K562 (cell line): ENCODE measurements around the gene TMEM181. TPM values are rescaled to one million over a fixed set of nuclear protein-coding genes. Genes with fewer than 3 reads are reported as not detected.
A peak's percentile ranks its signal among the peaks of the same experiment; 100 is the strongest.

Experiments
- CUX1 ChIP-seq: fragments of 200-800 bp; sonication (Bioruptor generic); IDR thresholded peaks from 2 replicates; pipeline ENCODE4 v1.6.1; 2016; ENCODE audit warnings: missing genetic modification characterization, missing compliant biosample characterization
- E2F1 ChIP-seq: sonication (generic); formaldehyde crosslinking; IDR thresholded peaks from 2 replicates; pipeline ENCODE4 v1.8.1; 2023; ENCODE audit warnings: mild to moderate bottlenecking, missing genetic modification reagents, moderate library complexity
- ESRRA ChIP-seq: fragments of 450-650 bp; IDR thresholded peaks from 2 replicates; pipeline ENCODE4 v1.6.1; 2014; ENCODE audit warnings: low read depth, mild to moderate bottlenecking, moderate library complexity, borderline replicate concordance
- FOXP4 ChIP-seq: sonication (generic); formaldehyde crosslinking; IDR thresholded peaks from 2 replicates; pipeline ENCODE4 v1.8.0; 2022; ENCODE audit warnings: mild to moderate bottlenecking, missing genetic modification reagents, borderline replicate concordance
- HNRNPUL1 ChIP-seq: fragments of 200-400 bp; formaldehyde crosslinking; IDR thresholded peaks from 2 replicates; pipeline ENCODE4 v1.6.1; 2017; ENCODE audit warnings: low read length
- ID3 ChIP-seq, 2 experiments: fragments of 250-450 bp in 1 of 2; fragments of 450-650 bp in 1 of 2; sonication (Bioruptor Pico) in 1 of 2; IDR thresholded peaks; 2 replicates each; pipeline versions ENCODE4 v1.6.1 to v1.8.0; 2016 to 2021; ENCODE audit warnings: mild to moderate bottlenecking in 2 of 2, moderate library complexity in 2 of 2, missing compliant biosample characterization in 1 of 2, missing genetic modification characterization in 1 of 2
- KLF1 ChIP-seq: fragments of 450-650 bp; IDR thresholded peaks from 2 replicates; pipeline ENCODE4 v1.6.1; 2016; ENCODE audit warnings: missing genetic modification characterization, missing compliant biosample characterization
- PRMT5 ChIP-seq: sonication (generic); formaldehyde crosslinking; IDR thresholded peaks from 2 replicates; pipeline ENCODE4 v1.5.0; 2020; ENCODE audit warnings: missing genetic modification reagents
- RNF2 ChIP-seq: sonication (generic); IDR thresholded peaks from 2 replicates; pipeline ENCODE4 v1.6.1; 2016
- YY1 ChIP-seq, 3 experiments: IDR thresholded peaks; 2 replicates each; pipeline ENCODE4 v1.6.1; 2011; ENCODE audit warnings: low read length in 2 of 3, mild to moderate bottlenecking in 2 of 3, moderate library complexity in 2 of 3, borderline replicate concordance in 1 of 3, control low read depth in 1 of 3, low read depth in 1 of 3; ENCODE audit not compliant: insufficient read depth in 3 of 3, insufficient replicate concordance in 2 of 3, control insufficient read depth in 1 of 3, insufficient read length in 1 of 3; ENCODE audit errors: extremely low read depth in 1 of 3
- ZFX ChIP-seq: sonication (generic); formaldehyde crosslinking; IDR thresholded peaks from 2 replicates; pipeline ENCODE4 v1.8.0; 2022; ENCODE audit warnings: mild to moderate bottlenecking, missing genetic modification reagents, moderate library complexity
- ZNF518B ChIP-seq: fragments of 250-450 bp; sonication (Bioruptor Pico); IDR thresholded peaks from 2 replicates; pipeline ENCODE4 v1.5.0; 2021; ENCODE audit warnings: mild to moderate bottlenecking, moderate library complexity
- polyA plus RNA-seq, 8 experiments: library from polyadenylated mRNA; depleted of rRNA in 4 of 8; stranded (reverse) in 5 of 8; unstranded in 3 of 8; fragments of >200 nt; fragmentation: Nextera tagmentation in 2 of 8; fragmentation: Illumina TruSeq in 1 of 8; extraction: Ambion mirVana in 2 of 8; extraction: Trizol in 1 of 8; gene quantifications; 2 replicates each; pipeline versions ENCODE4 v1.2.1 to v1.2.3, GENCODE V29; 2011 to 2014; ENCODE audit warnings: inconsistent platforms in 1 of 8, missing spikeins in 1 of 8
- total RNA-seq, 7 experiments: library from RNA; depleted of rRNA in 6 of 7; stranded (reverse); fragments of >200 nt in 6 of 7; fragmentation: Illumina TruSeq in 2 of 7; extraction: Trizol in 2 of 7; gene quantifications; 2 replicates each; pipeline versions ENCODE4 v1.2.1 to v1.2.3, GENCODE V29; 2011 to 2021; ENCODE audit warnings: low replicate concordance in 1 of 7

Gene TMEM181
- total and polyA plus RNA-seq, 9 of the 15 experiments (the other 6 are each of a cell fraction or from before 2014, with no cell fraction given): 5.6 to 27.2 (median 19.9) TPM

GRCh38 chr6:158536891-158537798 is 22.7 kb upstream of the TMEM181 start (continued):
- TF ChIP-seq CUX1: no peak
- no peak for TF ChIP-seq HNRNPUL1
- TF ChIP-seq FOXP4: no peak
- no peak for TF ChIP-seq ESRRA
- TF ChIP-seq ZNF518B: no peak
- TF ChIP-seq PRMT5 (CRISPR knock-in tag): no peak
- no peak for TF ChIP-seq ID3 (CRISPR knock-in tag; IDR thresholded peaks at IDR 0.05)
- TF ChIP-seq ID3 (tag; IDR thresholded peaks at IDR 0.05): peak; percentile 55; the same call in 1 of the 2 replicates
- TF ChIP-seq YY1 (IDR thresholded peaks at IDR 0.05; ENCODE audit: borderline replicate concordance in 1 of 3, control insufficient read depth in 1 of 3, extremely low read depth in 1 of 3, insufficient read depth in 3 of 3, insufficient read length in 1 of 3, insufficient replicate concordance in 2 of 3, low read depth in 1 of 3, low read length in 2 of 3): no peak
- no peak for TF ChIP-seq E2F1
- no peak for TF ChIP-seq KLF1 (tag)
- no peak for TF ChIP-seq RNF2
- TF ChIP-seq ZFX (CRISPR knock-in tag): no peak
